ENCODE measurements around the gene KIAA1755. TPM values are rescaled to one million over a fixed set of nuclear protein-coding genes. Genes with fewer than 3 reads are reported as not detected.
"Not testable (repeated sequence)": the region's sequence is repeated elsewhere in the genome, so short reads cannot be mapped to it uniquely, and the experiment has no call there.

Gene KIAA1755
- total and polyA plus RNA-seq, 2 of the 4 experiments (the other 2 are of a cell fraction), result 2.5 to 5.1 TPM

DNA sequence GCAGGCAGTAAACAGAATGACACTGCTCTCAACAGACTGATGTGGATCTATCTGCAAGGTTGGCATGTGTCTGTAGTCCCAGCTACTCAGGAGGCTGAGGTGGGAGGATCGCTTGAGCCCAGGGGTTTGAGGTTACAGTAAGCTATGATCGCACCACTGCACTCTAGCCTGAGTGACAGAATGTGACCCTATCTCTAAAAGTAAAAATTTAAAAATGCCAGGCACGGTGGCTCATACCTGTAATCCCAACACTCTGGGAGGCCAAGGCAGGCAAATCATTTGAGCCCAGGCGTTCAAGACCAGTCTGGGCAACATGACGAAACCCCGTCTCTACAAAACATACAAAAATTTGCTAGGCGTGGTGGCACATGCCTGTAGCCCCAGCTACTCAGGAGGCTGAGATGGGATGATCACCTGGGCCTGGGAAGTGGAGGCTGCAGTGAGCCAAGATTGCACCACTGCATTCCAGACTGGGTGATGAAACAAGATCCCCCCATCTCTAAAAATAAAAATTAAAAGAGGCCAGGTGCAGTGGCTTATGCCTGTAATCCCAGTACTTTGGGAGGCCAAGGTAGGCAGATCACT, 23.6 kb upstream of the KIAA1755 start:
- BruUV-seq (replicated peaks); H2BK120ac ChIP-seq (ENCODE audit: low read depth, low read length); POLR2A ChIA-PET (ENCODE audit: unreplicated experiment): not testable (repeated sequence)

More for the DNA sequence above, 23.6 kb upstream of the KIAA1755 start:
- H3K36me3 ChIP-seq (ENCODE audit: control insufficient read depth, insufficient read depth, low read length); CTCF ChIA-PET; H3K18ac ChIP-seq (ENCODE audit: low read depth, low read length); H4K8ac ChIP-seq (ENCODE audit: low read depth in 2 of 2, low read length in 2 of 2); H4K5ac ChIP-seq (ENCODE audit: low read depth, low read length); H3K9me3 ChIP-seq (ENCODE audit: control insufficient read depth, insufficient read depth, low read length); ATAC-seq (ENCODE audit: low read depth); H4K20me1 ChIP-seq (ENCODE audit: insufficient read depth, low read length); H2BK5ac ChIP-seq (ENCODE audit: low read depth, low read length, poor library complexity, severe bottlenecking); H3K4me2 ChIP-seq (ENCODE audit: low read depth, low read length); H3K56ac ChIP-seq (ENCODE audit: extremely low read depth, insufficient read depth, low read length); H3K4me3 ChIP-seq (ENCODE audit: insufficient read depth, low read depth, low read length); H3K79me1 ChIP-seq (ENCODE audit: low read depth in 1 of 2, low read length in 2 of 2); DNase-seq; dilution Hi-C loops (cut with HindIII; ENCODE audit: low sequenced_read_pairs, unreplicated experiment); H3K27me3 ChIP-seq (ENCODE audit: control insufficient read depth, insufficient read depth, low read length); H3K27ac ChIP-seq (ENCODE audit: insufficient read depth, low read length); intact Hi-C loops (cut with micrococcal nuclease); H4K91ac ChIP-seq (ENCODE audit: insufficient read depth, low read depth, low read length); H2AFZ ChIP-seq (replicated peaks; ENCODE audit: low read length, poor library complexity); H3K23ac ChIP-seq (ENCODE audit: low read depth, low read length); H2AK9ac ChIP-seq (replicated peaks; ENCODE audit: low read depth, low read length, poor library complexity); H3K9ac ChIP-seq (ENCODE audit: low read depth, low read length); in situ Hi-C loops (cut with MboI; ENCODE audit: low sequenced_read_pairs); H2BK15ac ChIP-seq (ENCODE audit: low read depth, low read length): not testable (repeated sequence)
- WGBS, 2 experiments (ENCODE audit: extremely low coverage in 2 of 2, insufficient read length in 1 of 2), result 83% methylated on average over 2 of the region's 7 CpGs; no CpG with 5 or more reads in 1 of the 2 experiments
- 0 out of 2 replicates have a peak overlapping the region, but pooled peaks have one; percentile 24 for H3K4ac ChIP-seq (ENCODE audit: low read depth, low read length)
- H3K9me1 ChIP-seq (ENCODE audit: insufficient read depth, low read length), result peaks cover 11% of the 10 kb centered on the region
- peaks cover 19% of the 10 kb centered on the region for H3K4me1 ChIP-seq (ENCODE audit: control insufficient read depth, insufficient read depth, low read length)
- 0 out of 2 replicates have a peak overlapping the region, but pooled peaks have one; percentile 25 for H3K14ac ChIP-seq (replicated peaks; ENCODE audit: low read depth, low read length)
- 0 out of 2 replicates have a peak overlapping the region, but pooled peaks have one; percentile 15 for H2AK5ac ChIP-seq (ENCODE audit: low read depth, low read length)
- 0 out of 2 replicates have a peak overlapping the region, but pooled peaks have one; percentile 73 for H2BK20ac ChIP-seq (ENCODE audit: low read depth, low read length)

All from IMR-90 (cell line).